ENCODE measurements around the gene GAGE12J.

GRCh38 chrX:49276671-49277534 lies 44.9 kb upstream of the GAGE12J start:
- TF ChIP-seq POLR2A (IDR thresholded peaks at IDR 0.05) (no peak), CTCF (IDR thresholded peaks at IDR 0.05) (no peak)

Measured in testis (tissue), 2 donors.